ENCODE data around the gene FYCO1. TPM values are rescaled to one million over a fixed set of nuclear protein-coding genes. Genes with fewer than 3 reads are reported as not detected.

The FYCO1 gene
- total and polyA plus RNA-seq, 2 experiments from 2014 or later: 6.2 to 13.4 TPM

GRCh38 chr3:45966950-45967640 lies 28.5 kb downstream of the FYCO1 start:
- WGBS, 2 experiments (ENCODE audit: low coverage in 1 of 2, low lambda C conversion rate in 2 of 2, missing lambda C conversion rate in 2 of 2): 87 to 91% methylated on average over 14 to 16 of the region's 16 CpGs
- no peaks in the 10 kb centered on the region for H3K27me3 ChIP-seq (replicated peaks; ENCODE audit: insufficient read depth)
- 0 out of 2 replicates have a peak, but pooled peaks cover 6% of the 10 kb centered on the region for H3K36me3 ChIP-seq (ENCODE audit: low read depth)
- no peak overlapping the region for H3K4me3 ChIP-seq
- in situ Hi-C loops (cut with MboI): no loop called here
- no peaks in the 10 kb centered on the region for H4K20me1 ChIP-seq (ENCODE audit: insufficient read depth)
- H3K27ac ChIP-seq: no peak overlapping the region
- peaks cover under 1% of the 10 kb centered on the region; the same call in 1 of the 2 replicates for H3F3A ChIP-seq (ENCODE audit: insufficient read depth)
- TF ChIP-seq EZH2phosphoT487 (IDR thresholded peaks at IDR 0.05; ENCODE audit: insufficient read depth, low read depth) (no peak), EZH2 (IDR thresholded peaks at IDR 0.05; ENCODE audit: insufficient read depth, poor library complexity, severe bottlenecking) (no peak)
- no peaks in the 10 kb centered on the region for H3K9me2 ChIP-seq (ENCODE audit: insufficient read depth)
- H3K4me1 ChIP-seq (ENCODE audit: insufficient read depth): peaks cover 6% of the 10 kb centered on the region; the same call in 1 of the 2 replicates
- no peaks in the 10 kb centered on the region for H3K9me3 ChIP-seq (ENCODE audit: low read depth)
- no peak overlapping the region for H2AFZ ChIP-seq
- no peak for DNase-seq
- H3K4me2 ChIP-seq (ENCODE audit: unreplicated experiment): no peak overlapping the region
- H3K9ac ChIP-seq: no peak overlapping the region
- no peaks in the 10 kb centered on the region for H3K79me2 ChIP-seq (ENCODE audit: insufficient read depth)

- H3K36me3 ChIP-seq (ENCODE audit: low read depth): peaks cover 6% of the 10 kb centered on the region; the same call in 1 of the 2 replicates
- peaks cover 6% of the 10 kb centered on the region; the same call in 1 of the 2 replicates for H3K4me1 ChIP-seq (ENCODE audit: insufficient read depth)
- H2AFZ ChIP-seq: no peak overlapping the region
- H3K9me2 ChIP-seq (ENCODE audit: insufficient read depth): no peaks in the 10 kb centered on the region
- H3K27ac ChIP-seq: no peak overlapping the region
- H3K4me2 ChIP-seq (ENCODE audit: unreplicated experiment): no peak overlapping the region
- no peaks in the 10 kb centered on the region for H3F3A ChIP-seq (ENCODE audit: insufficient read depth)
- no peak for DNase-seq
- no peak for TF ChIP-seq EZH2phosphoT487 (IDR thresholded peaks at IDR 0.05; ENCODE audit: insufficient read depth, low read depth)
- no peak for TF ChIP-seq EZH2 (IDR thresholded peaks at IDR 0.05; ENCODE audit: insufficient read depth, poor library complexity, severe bottlenecking)
- H3K9me3 ChIP-seq (ENCODE audit: low read depth): no peaks in the 10 kb centered on the region
- H3K9ac ChIP-seq: no peak overlapping the region
- H3K27me3 ChIP-seq (replicated peaks; ENCODE audit: insufficient read depth): no peaks in the 10 kb centered on the region
- WGBS, 2 experiments (ENCODE audit: low coverage in 1 of 2, low lambda C conversion rate in 2 of 2, missing lambda C conversion rate in 2 of 2): 95 to 97% methylated on average over 17 of the region's 17 CpGs
- no peaks in the 10 kb centered on the region for H3K79me2 ChIP-seq (ENCODE audit: insufficient read depth)
- no peaks in the 10 kb centered on the region for H4K20me1 ChIP-seq (ENCODE audit: insufficient read depth)
- no peak overlapping the region for H3K4me3 ChIP-seq
- in situ Hi-C loops (cut with MboI): no loop called here
Observed at GRCh38 chr3:45966371-45966791, 29.2 kb downstream of the FYCO1 start.

- H3F3A ChIP-seq (ENCODE audit: insufficient read depth): no peaks in the 10 kb centered on the region
- no peaks in the 10 kb centered on the region for H3K79me2 ChIP-seq (ENCODE audit: insufficient read depth)
- 91 to 93% methylated on average over 4 of the region's 4 CpGs for WGBS, 2 experiments (ENCODE audit: low coverage in 1 of 2, low lambda C conversion rate in 2 of 2, missing lambda C conversion rate in 2 of 2)
- DNase-seq: no peak
- no peaks in the 10 kb centered on the region for H3K27me3 ChIP-seq (replicated peaks; ENCODE audit: insufficient read depth)
- H2AFZ ChIP-seq: no peak overlapping the region
- no peak for TF ChIP-seq EZH2 (IDR thresholded peaks at IDR 0.05; ENCODE audit: insufficient read depth, poor library complexity, severe bottlenecking)
- TF ChIP-seq EZH2phosphoT487 (IDR thresholded peaks at IDR 0.05; ENCODE audit: insufficient read depth, low read depth): no peak
- no peak overlapping the region for H3K4me3 ChIP-seq
- H3K9me3 ChIP-seq (ENCODE audit: low read depth): no peaks in the 10 kb centered on the region
- no peak overlapping the region for H3K4me2 ChIP-seq (ENCODE audit: unreplicated experiment)
- no peak overlapping the region for H3K27ac ChIP-seq
- no peak overlapping the region for H3K9ac ChIP-seq
- H3K36me3 ChIP-seq (ENCODE audit: low read depth): peaks cover 12% of the 10 kb centered on the region
- in situ Hi-C loops (cut with MboI): no loop called here
- H3K4me1 ChIP-seq (ENCODE audit: insufficient read depth): peaks cover 6% of the 10 kb centered on the region; the same call in 1 of the 2 replicates
- H3K9me2 ChIP-seq (ENCODE audit: insufficient read depth): no peaks in the 10 kb centered on the region
- no peaks in the 10 kb centered on the region for H4K20me1 ChIP-seq (ENCODE audit: insufficient read depth)
Observed at GRCh38 chr3:45965653-45966052, 30.0 kb downstream of the FYCO1 start.

- peaks cover 14% of the 10 kb centered on the region for H3K36me3 ChIP-seq (ENCODE audit: low read depth)
- in situ Hi-C loops (cut with MboI): no loop called here
Observed at GRCh38 chr3:45965253-45965652, 30.4 kb downstream of the FYCO1 start.

More at GRCh38 chr3:45965253-45965652, 30.4 kb downstream of the FYCO1 start:
- 86 to 88% methylated on average over 4 of the region's 4 CpGs for WGBS, 2 experiments (ENCODE audit: low coverage in 1 of 2, low lambda C conversion rate in 2 of 2, missing lambda C conversion rate in 2 of 2)
- Histone ChIP-seq H3K27ac (no peak overlapping the region), H3K79me2 (ENCODE audit: insufficient read depth) (no peaks in the 10 kb centered on the region), H3K4me2 (ENCODE audit: unreplicated experiment) (no peak overlapping the region), H3K4me3 (no peak overlapping the region), H2AFZ (no peak overlapping the region), H3F3A (ENCODE audit: insufficient read depth) (no peaks in the 10 kb centered on the region), H3K27me3 (replicated peaks; ENCODE audit: insufficient read depth) (no peaks in the 10 kb centered on the region), H3K9me2 (ENCODE audit: insufficient read depth) (no peaks in the 10 kb centered on the region), H3K9ac (no peak overlapping the region), H3K4me1 (ENCODE audit: insufficient read depth) (peaks cover 6% of the 10 kb centered on the region; the same call in 1 of the 2 replicates), H4K20me1 (ENCODE audit: insufficient read depth) (no peaks in the 10 kb centered on the region), H3K9me3 (ENCODE audit: low read depth) (no peaks in the 10 kb centered on the region)
- DNase-seq: no peak
- TF ChIP-seq EZH2 (IDR thresholded peaks at IDR 0.05; ENCODE audit: insufficient read depth, poor library complexity, severe bottlenecking): no peak
- no peak for TF ChIP-seq EZH2phosphoT487 (IDR thresholded peaks at IDR 0.05; ENCODE audit: insufficient read depth, low read depth)
